ENCODE results near the gene CLEC4M.
"Not testable (repeated sequence)": the region's sequence is repeated elsewhere in the genome, so short reads cannot be mapped to it uniquely, and the experiment has no call there.

Gene CLEC4M

GRCh38 chr19:7775761-7776160 is 12.7 kb downstream of the CLEC4M start:
- DNase-seq: no peak

GRCh38 chr19:7778081-7778480 is 15.0 kb downstream of the CLEC4M start:
- DNase-seq: no peak

DNA sequence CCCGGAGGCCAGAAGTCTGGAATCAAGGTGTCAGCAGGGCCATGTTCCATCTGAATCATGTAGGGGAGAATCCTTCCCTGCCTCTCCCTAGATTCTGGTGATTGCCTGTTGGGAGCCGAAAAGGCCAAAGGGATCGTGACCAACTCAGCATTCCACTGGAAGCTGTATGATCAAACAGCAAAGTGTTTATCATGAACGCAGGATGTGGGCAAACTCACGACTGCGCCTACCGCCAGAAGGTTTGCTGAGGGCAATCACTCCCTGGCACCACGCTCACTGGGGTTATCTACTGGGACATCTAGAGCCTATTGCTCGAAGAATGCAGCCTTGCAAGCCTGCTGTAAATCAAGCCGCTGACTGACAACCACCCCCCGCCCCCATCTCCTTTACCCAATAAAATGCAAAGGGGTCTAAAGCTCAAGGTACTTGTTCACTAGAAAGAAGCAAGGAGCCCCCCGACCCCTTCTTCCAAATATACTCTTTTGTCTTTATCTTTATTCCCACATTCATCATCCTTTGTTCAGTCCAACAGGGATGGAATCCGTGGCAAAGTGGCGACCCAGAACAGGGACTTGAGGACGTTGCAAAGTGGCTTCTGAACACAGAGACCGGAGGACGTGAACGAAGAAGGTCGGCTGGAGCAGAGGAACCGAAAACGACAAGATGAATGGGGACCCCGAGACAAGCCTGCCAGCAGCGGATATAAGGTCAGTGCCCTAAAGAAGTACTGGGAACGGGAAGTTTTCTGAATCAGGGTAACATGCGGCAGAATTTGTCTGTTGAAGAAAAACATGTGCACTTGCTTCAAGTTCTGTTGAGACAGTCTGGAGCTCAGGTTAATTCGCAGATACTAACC is 16.8 kb downstream of the CLEC4M start:
- no peak for DNase-seq

DNA sequence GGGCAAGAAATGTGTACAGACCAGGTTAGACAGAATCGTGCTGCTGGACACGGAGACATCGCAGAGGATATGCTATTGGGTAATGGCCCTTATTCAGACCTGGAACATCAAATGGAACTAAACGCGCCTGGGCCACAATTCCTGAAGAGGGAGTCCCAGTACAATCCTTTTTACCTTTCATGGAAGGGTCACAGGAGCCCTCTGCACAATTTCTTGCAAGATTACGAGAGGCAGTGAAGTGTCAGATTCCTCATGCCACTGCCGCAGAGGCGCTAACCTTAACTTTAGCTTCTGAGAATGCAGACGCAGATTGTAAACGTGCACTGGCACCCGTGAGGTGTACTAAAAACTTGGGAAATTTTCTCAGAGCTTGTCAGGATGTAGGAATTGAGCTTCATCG is 18.1 kb downstream of the CLEC4M start:
- DNase-seq: no peak

GRCh38 chr19:7783991-7784423 is 21.0 kb downstream of the CLEC4M start:
- DNase-seq: peak; percentile 9

- DNase-seq: no peak
Measured at GRCh38 chr19:7784856-7785255, 21.8 kb downstream of the CLEC4M start.

DNA sequence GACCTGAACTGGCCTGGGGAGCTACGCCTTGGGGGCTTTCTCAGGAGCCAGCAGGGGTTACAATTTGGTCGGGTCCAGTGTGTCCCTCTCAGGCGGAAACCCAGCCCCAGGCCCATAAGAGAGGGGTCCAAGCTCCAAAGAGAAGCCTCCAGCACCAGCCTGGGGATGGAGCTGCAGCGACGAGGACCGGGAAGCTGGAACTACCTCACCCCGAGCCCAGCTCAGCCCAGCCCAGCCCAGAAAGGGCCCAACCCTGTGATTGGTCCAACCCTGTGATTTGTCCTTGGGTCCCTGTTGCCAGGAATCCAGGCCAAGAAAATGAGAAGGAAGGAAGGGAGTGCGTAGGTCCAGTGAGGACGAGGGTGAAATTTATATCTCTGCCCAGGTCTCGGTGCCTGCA is 24.1 kb downstream of the CLEC4M start:
- no peak for DNase-seq

- DNase-seq: no peak
Measured at GRCh38 chr19:7787602-7788177, 24.6 kb downstream of the CLEC4M start.

- DNase-seq: no peak
Measured at GRCh38 chr19:7788178-7788932, 25.3 kb downstream of the CLEC4M start.

GRCh38 chr19:7788933-7789323 is 25.9 kb downstream of the CLEC4M start:
- DNase-seq: no peak

DNA sequence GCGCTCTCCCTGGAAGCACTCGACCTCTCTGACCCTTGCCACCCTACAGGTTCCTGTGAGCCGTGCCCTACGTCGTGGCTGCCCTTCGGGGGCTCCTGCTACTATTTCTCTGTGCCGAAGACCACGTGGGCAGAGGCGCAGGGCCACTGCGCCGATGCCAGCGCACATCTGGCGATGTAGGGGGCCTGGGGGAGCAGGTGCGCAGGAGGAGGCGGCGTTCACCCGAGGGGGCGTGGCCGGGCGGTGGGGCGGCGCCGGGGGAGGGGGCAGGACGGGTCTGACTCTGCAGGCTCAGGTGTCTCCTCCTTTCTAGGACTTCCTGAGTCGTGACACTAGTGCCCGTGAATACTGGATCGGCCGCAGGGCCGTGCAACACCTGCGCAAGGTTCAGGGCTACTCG is 26.4 kb downstream of the CLEC4M start:
- no peak for DNase-seq

GRCh38 chr19:7790416-7790815 is 27.4 kb downstream of the CLEC4M start:
- no peak for DNase-seq

DNA sequence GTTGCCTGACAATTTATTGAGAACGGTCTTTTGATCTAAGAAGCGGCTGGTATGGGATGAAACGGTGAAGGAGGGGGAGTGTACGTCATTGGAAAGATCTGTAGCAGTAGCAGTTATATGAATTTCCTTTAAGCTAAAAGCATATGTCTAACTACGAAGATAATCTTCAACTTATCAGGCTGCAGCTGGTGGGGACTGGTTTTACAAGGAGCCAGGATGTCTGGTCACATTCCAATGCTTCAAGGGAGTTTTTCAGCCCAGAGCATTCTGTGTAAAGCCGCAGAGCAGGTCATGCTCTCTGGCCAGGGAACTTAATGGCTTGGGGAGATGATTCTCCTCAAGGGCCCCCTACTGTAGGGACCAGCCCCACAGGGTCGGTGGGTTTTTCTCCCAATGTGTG is 29.2 kb downstream of the CLEC4M start:
- no peak for DNase-seq

DNA sequence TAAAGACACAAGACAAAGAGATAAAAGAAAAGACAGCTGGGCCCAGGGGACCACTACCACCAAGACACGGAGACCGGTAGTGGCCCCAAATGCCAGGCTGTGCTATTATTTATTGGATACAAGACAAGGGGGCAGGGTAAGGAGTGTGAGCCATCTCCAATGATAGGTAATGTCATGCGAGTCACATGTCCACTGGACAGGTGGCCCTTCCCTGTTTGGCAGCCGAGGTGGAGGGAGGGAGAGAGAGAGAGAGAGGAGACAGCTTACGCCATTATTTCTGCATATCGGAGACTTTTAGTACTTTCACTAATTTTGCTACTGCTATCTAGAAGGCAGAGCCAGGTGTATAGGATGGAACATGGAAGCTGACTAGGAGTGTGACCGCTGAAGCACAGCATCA is 29.7 kb downstream of the CLEC4M start:
- not testable (repeated sequence) for DNase-seq

DNA sequence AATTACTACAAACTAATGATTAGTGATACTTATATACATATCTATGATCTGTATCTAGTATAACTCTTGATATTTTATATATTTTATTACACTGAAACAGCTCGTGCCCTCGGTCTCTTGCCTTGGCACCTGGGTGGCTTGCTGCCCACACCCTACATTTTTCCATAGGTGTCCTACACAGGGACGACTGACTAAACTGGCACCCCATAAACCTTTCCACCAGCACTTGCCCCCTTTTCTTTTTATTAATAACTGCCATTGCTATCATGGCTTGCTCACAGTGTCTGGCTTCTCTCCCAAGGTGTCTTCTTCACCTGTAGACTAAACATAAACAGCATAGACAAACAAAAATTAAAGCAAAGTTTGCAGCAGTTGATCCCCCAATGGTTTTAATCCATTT is 30.4 kb downstream of the CLEC4M start:
- DNase-seq: no peak

- DNase-seq: no peak
Measured at GRCh38 chr19:7795555-7796161, 32.6 kb downstream of the CLEC4M start.

- DNase-seq: peak; percentile 64
Measured at GRCh38 chr19:7799640-7800355, 36.8 kb downstream of the CLEC4M start.

DNA sequence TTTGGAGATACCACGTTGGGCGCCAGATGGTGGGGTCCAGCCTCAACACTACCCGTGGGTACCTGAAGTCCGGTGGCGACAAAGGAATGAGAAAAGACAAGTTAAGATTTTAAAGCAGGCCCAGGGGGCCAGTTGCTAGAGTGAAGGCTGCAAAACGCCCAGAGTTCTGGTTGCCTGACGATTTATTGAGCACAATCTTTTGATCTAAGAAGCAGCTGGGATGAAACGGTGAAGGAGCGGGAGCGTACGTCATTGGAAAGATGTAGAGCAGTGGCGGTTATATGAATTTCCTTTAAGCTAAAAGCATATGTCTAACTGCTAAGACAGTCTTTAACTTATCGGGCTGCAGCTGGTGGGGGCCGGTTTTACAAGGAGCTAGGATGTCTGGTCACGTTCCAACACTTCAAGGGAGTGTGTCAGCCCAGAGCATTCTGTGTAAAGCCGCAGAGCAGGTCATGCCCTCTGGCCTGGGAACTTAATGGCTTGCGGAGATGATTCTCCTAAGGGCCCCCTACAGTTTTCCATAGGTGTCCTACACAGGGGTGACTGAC is 38.1 kb downstream of the CLEC4M start:
- no peak for DNase-seq

DNA sequence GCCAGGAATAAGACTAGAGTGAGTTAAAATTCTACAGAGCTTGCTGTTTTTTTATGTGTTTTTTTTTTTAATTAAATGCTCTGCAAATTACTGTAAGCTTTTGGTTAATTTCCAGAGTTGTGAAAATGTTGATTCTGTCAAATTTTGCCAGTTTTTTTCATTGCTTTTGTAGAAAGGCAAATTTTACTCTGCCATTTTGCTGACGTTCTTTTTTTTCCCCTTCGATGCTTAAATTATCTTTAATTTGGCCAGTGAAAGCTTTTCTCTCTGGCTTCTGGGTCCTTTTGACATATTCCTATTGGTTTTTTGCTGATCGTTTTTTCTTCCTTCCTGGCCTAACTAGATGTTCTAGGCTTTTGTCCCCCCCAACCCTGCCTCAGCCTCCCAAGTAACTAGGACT is 43.2 kb downstream of the CLEC4M start:
- DNase-seq: no peak

DNA sequence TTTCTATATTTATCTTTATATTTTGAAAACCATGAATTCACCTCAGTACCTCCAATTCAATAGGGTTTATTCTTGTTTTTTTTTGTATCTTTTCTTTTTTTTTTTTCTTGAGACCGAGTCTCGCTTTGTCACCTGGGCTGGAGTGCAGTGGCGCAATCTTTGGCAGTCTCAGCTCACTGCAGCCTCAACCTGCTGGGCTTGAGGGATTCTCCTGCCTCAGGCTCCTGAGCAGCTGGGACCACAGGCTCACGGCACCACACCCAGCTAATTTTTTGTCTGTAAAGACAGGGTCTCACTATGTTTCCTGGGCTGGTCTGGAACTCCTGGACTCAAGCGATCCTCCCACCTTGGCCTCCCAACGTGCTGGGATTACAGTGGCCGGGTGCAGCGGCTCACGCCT is 43.8 kb downstream of the CLEC4M start:
- no peak for DNase-seq

DNA sequence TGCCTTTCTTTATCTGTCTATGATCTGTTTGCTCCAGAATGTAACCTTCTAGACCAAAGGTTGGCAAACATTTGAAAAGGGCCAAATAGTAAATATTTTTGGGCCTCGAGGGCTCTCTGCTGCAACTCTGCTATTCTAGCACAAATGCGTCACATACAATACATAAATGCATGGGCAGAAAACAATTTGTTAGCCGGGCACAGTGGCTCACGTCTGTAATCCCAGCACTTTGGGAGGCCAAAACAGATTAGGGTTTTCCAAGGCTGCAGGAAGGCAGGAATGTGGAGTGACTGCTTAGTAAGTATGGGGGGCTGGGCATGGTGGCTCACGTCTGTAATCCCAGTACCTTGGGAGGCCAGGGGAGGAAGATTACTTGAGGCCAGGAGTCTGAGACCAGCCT is 45.1 kb downstream of the CLEC4M start:
- DNase-seq: no peak

DNA sequence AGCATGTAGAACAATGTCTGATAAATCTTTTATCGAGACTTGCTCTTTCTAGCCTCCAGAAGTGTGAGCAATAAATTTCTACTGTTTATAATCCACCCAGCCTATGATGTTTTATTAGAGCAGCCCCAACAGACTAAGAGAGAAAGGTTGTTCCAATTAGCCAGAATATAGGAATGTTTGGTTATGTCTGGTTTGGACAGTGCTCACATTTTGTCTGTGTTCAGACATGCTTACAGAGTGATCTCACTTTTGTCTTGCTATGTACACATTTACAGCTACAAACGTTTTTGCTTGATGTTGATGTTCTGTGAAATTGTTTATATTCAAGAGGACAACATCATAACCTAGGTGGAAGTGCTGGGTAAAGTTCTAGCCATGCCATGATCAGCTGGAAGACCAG is 48.9 kb downstream of the CLEC4M start:
- DNase-seq: no peak

Measured in fibroblast of skin of scalp (primary cell).